K562 (cell line): ENCODE results near the gene SPPL3. TPM values are rescaled to one million over a fixed set of nuclear protein-coding genes. Genes with fewer than 3 reads are reported as not detected.
A peak's percentile ranks its signal among the peaks of the same experiment; 100 is the strongest.

ENCODE experiments used
- ATAC-seq: fragments of 200-7000 bp; cut with Tn5 transposase; 3 replicates; pipeline ENCODE4 v1.9.1; 2020; ENCODE audit warnings: moderate library complexity
- BruUV-seq: library from RNA; stranded (reverse); fragments of 400-500 nt; replicated peaks from 2 replicates; lab custom pipeline; 2021; lab: Mats Ljungman, UMichigan
- CTCF ChIA-PET: fragments of 300-600 bp; formaldehyde crosslinking; extraction: SDS; loops from one replicate; lab custom pipeline; 2021; ENCODE audit warnings: low intra/inter-chr PET ratio; lab: Yijun Ruan, JAX
- POLR2A ChIA-PET: fragments of 300-600, 350-650 bp; sonication (Branson Sonifier 250); formaldehyde crosslinking; extraction: SDS; loops from one replicate; lab custom pipeline; 2021; ENCODE audit warnings: antibody characterized with exemption, inconsistent platforms; lab: Yijun Ruan, JAX
- DNase-seq, 4 experiments: peaks; one replicate each; pipeline versions ENCODE4 v3.0.0 to v3.0.0-alpha.2; 2011 to 2018; ENCODE audit warnings: low spot score in 3 of 4, mixed read lengths in 3 of 4; ENCODE audit errors: extremely low read depth in 1 of 4
- FAIRE-seq: peaks from 2 replicates; lab custom pipeline; 2011; peaks lifted over from hg19 to GRCh38; lab: Jason Lieb, UNC
- H2AFZ ChIP-seq: 2 replicates; pipeline ENCODE4 v1.6.0; 2011; ENCODE audit warnings: low read depth, low read length, control low read depth, inconsistent platforms
- H3K27ac ChIP-seq: fragments of 200-600 bp; 3 replicates; pipeline ENCODE4 v1.8.0; 2011; ENCODE audit warnings: low read depth, mild to moderate bottlenecking, control low read depth, inconsistent platforms, low read length, moderate library complexity, mixed read lengths; ENCODE audit errors: extremely low read depth
- H3K27me3 ChIP-seq, 2 experiments: fragments of 300-600 bp in 1 of 2; 2 replicates in 1 of 2; 3 replicates in 1 of 2; pipeline versions ENCODE4 v1.6.0 to v1.8.0; 2011; ENCODE audit warnings: inconsistent platforms in 2 of 2, low read length in 2 of 2, mild to moderate bottlenecking in 1 of 2, mixed read lengths in 1 of 2, moderate library complexity in 1 of 2; ENCODE audit not compliant: control insufficient read depth in 2 of 2, insufficient read depth in 2 of 2
- H3K36me3 ChIP-seq: fragments of 300-600 bp; 3 replicates; pipeline ENCODE4 v1.8.0; 2011; ENCODE audit warnings: mild to moderate bottlenecking, low read length, inconsistent platforms; ENCODE audit not compliant: control insufficient read depth, insufficient read depth
- H3K4me1 ChIP-seq, 2 experiments: fragments of 200-600 bp in 1 of 2; replicated peaks in 1 of 2; 2 replicates in 1 of 2; 3 replicates in 1 of 2; pipeline versions ENCODE4 v1.5.1 to v1.8.0; 2011; ENCODE audit warnings: inconsistent platforms in 2 of 2, low read length in 2 of 2, mild to moderate bottlenecking in 1 of 2, mixed read lengths in 1 of 2, moderate library complexity in 1 of 2; ENCODE audit not compliant: control insufficient read depth in 2 of 2, insufficient read depth in 2 of 2
- H3K4me2 ChIP-seq: 2 replicates; pipeline ENCODE4 v1.6.1; 2011; ENCODE audit warnings: low read length, control low read depth, inconsistent platforms, mixed read lengths; ENCODE audit not compliant: insufficient read depth
- H3K4me3 ChIP-seq: fragments of 200-600 bp; sonication (generic), shearing (Covaris generic); 2 replicates; pipeline ENCODE4 v1.5.1; 2016; ENCODE audit warnings: control low read depth, inconsistent platforms
- H3K79me2 ChIP-seq: fragments of 200-600 bp; 3 replicates; pipeline ENCODE4 v1.8.0; 2011; ENCODE audit warnings: low read length, inconsistent platforms; ENCODE audit not compliant: control insufficient read depth, insufficient read depth
- H3K9ac ChIP-seq, 2 experiments: 2 replicates each; pipeline versions ENCODE4 v1.6.0 to v1.6.1; 2011; ENCODE audit warnings: low read depth in 2 of 2, low read length in 2 of 2, control low read depth in 1 of 2, inconsistent platforms in 1 of 2, mild to moderate bottlenecking in 1 of 2, mixed read lengths in 1 of 2; ENCODE audit not compliant: insufficient read depth in 1 of 2
- H3K9me1 ChIP-seq: one replicate; pipeline ENCODE4 v1.6.0; 2011; ENCODE audit warnings: inconsistent platforms, mild to moderate bottlenecking, low read length, moderate library complexity; ENCODE audit not compliant: control insufficient read depth, insufficient read depth
- H3K9me3 ChIP-seq: replicated peaks from 2 replicates; pipeline ENCODE4 v1.5.1; 2011; ENCODE audit warnings: low read depth, low read length, inconsistent platforms; ENCODE audit not compliant: control insufficient read depth, insufficient read depth
- H4K20me1 ChIP-seq: replicated peaks from 2 replicates; pipeline ENCODE4 v1.6.1; 2011; ENCODE audit warnings: low read length, inconsistent platforms, mixed read lengths; ENCODE audit not compliant: control insufficient read depth, insufficient read depth
- MCM2 ChIP-seq: fragments of 450-650 bp; IDR thresholded peaks from 2 replicates; pipeline ENCODE4 v1.6.1; 2017; ENCODE audit warnings: low read depth, mild to moderate bottlenecking
- TRIM24 ChIP-seq, 2 experiments: fragments of 450-650 bp; IDR thresholded peaks; 2 replicates each; pipeline ENCODE4 v1.6.1; 2016
- TRIM28 ChIP-seq: fragments of 450-650 bp; IDR thresholded peaks from 2 replicates; pipeline ENCODE4 v1.6.1; 2017
- YBX1 ChIP-seq: fragments of 450-650 bp; IDR thresholded peaks from 2 replicates; pipeline ENCODE4 v1.7.1; 2016; ENCODE audit warnings: mild to moderate bottlenecking
- ZC3H4 ChIP-seq: sonication (generic); formaldehyde crosslinking; IDR thresholded peaks from 2 replicates; pipeline ENCODE4 v1.9.0; 2021; ENCODE audit warnings: missing genetic modification reagents, borderline replicate concordance
- ZNF280A ChIP-seq: fragments of 450-650 bp; IDR thresholded peaks from 2 replicates; pipeline ENCODE4 v1.6.1; 2018; ENCODE audit warnings: mild to moderate bottlenecking, low read depth; ENCODE audit not compliant: partially characterized antibody
- WGBS: fragments of 100-300 bp; shearing (Covaris generic); methylation state at CpG from one replicate; pipeline ENCODE4 v1.1.6; 2016; ENCODE audit warnings: low coverage, mixed read lengths; ENCODE audit not compliant: insufficient coverage; ENCODE audit errors: missing lambda C conversion rate; 5-methylcytosine and 5-hydroxymethylcytosine counted together
- in situ Hi-C: fragments of 300-500 bp; cut with MboI; formaldehyde crosslinking; loops from 4 replicates; pipeline ENCODE4 v1.15.0; 2018; ENCODE audit warnings: inconsistent platforms, mixed read lengths
- intact Hi-C: fragments of 100-400 bp; cut with micrococcal nuclease; formaldehyde crosslinking; loops from 2 replicates; pipeline ENCODE4 v1.14.2; 2022
- polyA plus RNA-seq, 8 experiments: library from polyadenylated mRNA; depleted of rRNA in 4 of 8; stranded (reverse) in 5 of 8; unstranded in 3 of 8; fragments of >200 nt; fragmentation: Nextera tagmentation in 2 of 8; fragmentation: Illumina TruSeq in 1 of 8; extraction: Ambion mirVana in 2 of 8; extraction: Trizol in 1 of 8; gene quantifications; 2 replicates each; pipeline versions ENCODE4 v1.2.1 to v1.2.3, GENCODE V29; 2011 to 2014; ENCODE audit warnings: inconsistent platforms in 1 of 8, missing spikeins in 1 of 8
- total RNA-seq, 7 experiments: library from RNA; depleted of rRNA in 6 of 7; stranded (reverse); fragments of >200 nt in 6 of 7; fragmentation: Illumina TruSeq in 2 of 7; extraction: Trizol in 2 of 7; gene quantifications; 2 replicates each; pipeline versions ENCODE4 v1.2.1 to v1.2.3, GENCODE V29; 2011 to 2021; ENCODE audit warnings: low replicate concordance in 1 of 7
- TF ChIP-seq, protein P1 (sequence below): fragments of 450-650 bp; IDR thresholded peaks from one replicate; pipeline ENCODE4 v1.6.1; 2018; ENCODE audit warnings: mild to moderate bottlenecking, moderate library complexity; ENCODE audit not compliant: partially characterized antibody
- TF ChIP-seq, protein P2 (sequence below): fragments of 450-650 bp; conservative IDR thresholded peaks from 2 replicates; pipeline ENCODE4 v1.6.1; 2016; ENCODE audit warnings: missing genetic modification characterization, low read depth, mild to moderate bottlenecking, missing compliant biosample characterization, moderate library complexity

Gene SPPL3
- total and polyA plus RNA-seq, 9 of the 15 experiments (the other 6 are each of a cell fraction or from before 2014, with no cell fraction given): 2.9 to 32.1 (median 7.1) TPM

DNA sequence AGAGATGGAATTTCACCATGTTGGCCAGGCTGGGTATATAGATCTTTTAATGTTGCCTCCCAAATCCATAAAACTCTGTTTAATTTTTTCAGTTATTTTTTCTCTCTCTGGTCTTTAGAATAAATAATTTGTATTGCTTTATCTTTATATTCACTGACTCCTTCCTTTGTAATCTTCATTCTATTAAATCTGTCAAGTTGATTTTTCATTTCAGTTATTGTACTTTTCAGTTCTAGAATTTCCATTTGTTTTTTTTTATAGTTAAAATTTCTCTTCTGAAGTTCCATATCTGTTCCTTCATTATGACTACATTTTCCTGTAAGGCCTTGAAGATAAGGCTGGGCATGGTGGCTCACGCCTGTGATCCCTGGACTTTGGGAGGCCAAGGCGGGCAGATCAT lies 13.6 kb upstream of the SPPL3 start:
- WGBS: 26% methylated on average over 2 of the region's 2 CpGs
- DNase-seq (no peak), ATAC-seq (no peak), FAIRE-seq (no peak)
- H2AFZ ChIP-seq: no peak overlapping the region
- no TSS peak for BruUV-seq
- no peaks in the 10 kb centered on the region for H4K20me1 ChIP-seq
- intact Hi-C loops (no loop called here), in situ Hi-C loops (no loop called here)
- H3K9me3 ChIP-seq: peaks cover 7% of the 10 kb centered on the region; the same call in 1 of the 2 replicates
- TF ChIP-seq, protein P1, sequence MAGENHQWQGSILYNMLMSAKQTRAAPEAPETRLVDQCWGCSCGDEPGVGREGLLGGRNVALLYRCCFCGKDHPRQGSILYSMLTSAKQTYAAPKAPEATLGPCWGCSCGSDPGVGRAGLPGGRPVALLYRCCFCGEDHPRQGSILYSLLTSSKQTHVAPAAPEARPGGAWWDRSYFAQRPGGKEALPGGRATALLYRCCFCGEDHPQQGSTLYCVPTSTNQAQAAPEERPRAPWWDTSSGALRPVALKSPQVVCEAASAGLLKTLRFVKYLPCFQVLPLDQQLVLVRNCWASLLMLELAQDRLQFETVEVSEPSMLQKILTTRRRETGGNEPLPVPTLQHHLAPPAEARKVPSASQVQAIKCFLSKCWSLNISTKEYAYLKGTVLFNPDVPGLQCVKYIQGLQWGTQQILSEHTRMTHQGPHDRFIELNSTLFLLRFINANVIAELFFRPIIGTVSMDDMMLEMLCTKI: no peak
- TF ChIP-seq, protein P2, sequence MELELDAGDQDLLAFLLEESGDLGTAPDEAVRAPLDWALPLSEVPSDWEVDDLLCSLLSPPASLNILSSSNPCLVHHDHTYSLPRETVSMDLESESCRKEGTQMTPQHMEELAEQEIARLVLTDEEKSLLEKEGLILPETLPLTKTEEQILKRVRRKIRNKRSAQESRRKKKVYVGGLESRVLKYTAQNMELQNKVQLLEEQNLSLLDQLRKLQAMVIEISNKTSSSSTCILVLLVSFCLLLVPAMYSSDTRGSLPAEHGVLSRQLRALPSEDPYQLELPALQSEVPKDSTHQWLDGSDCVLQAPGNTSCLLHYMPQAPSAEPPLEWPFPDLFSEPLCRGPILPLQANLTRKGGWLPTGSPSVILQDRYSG (tag): no peak
- TF ChIP-seq ZC3H4: no peak
- TF ChIP-seq YBX1: no peak
- peak; percentile 71; the same call in 1 of the 2 replicates for TF ChIP-seq TRIM28
- peak in 1 of 2 experiments; percentile 52; a peak in 1 of 4 replicates for TF ChIP-seq TRIM24 (IDR thresholded peaks at IDR 0.05)
- TF ChIP-seq MCM2: no peak
- TF ChIP-seq ZNF280A: peak; percentile 49
- ChIA-PET CTCF (no interaction called here), POLR2A (interaction anchor here (0.9 kb wide), 1 partner anchor 16 kb away, joined by 3 read pairs; no protein-coding TSS in a partner anchor)
- H3K4me3 ChIP-seq: no peak overlapping the region
- no peaks in the 10 kb centered on the region for H3K36me3 ChIP-seq
- no peaks in the 10 kb centered on the region for H3K79me2 ChIP-seq
- H3K4me2 ChIP-seq: no peak overlapping the region
- H3K4me1 ChIP-seq: no peaks in the 10 kb centered on the region; a peak in 1 of 5 replicates
- no peaks in the 10 kb centered on the region for H3K9me1 ChIP-seq
- H3K9ac ChIP-seq: no peak overlapping the region
- H3K27ac ChIP-seq: no peak overlapping the region
- H3K27me3 ChIP-seq: no peaks in the 10 kb centered on the region
